CD14-positive monocyte (primary cell): ENCODE results near the gene MYL11. TPM values are rescaled to one million over a fixed set of nuclear protein-coding genes. Genes with fewer than 3 reads are reported as not detected.

Source experiments
- DNase-seq, 3 donors: peaks; one replicate each; pipeline ENCODE4 v3.0.0-alpha.2; 2011 to 2022
- H2AFZ ChIP-seq: 2 replicates; pipeline ENCODE4 v1.6.0; 2012; ENCODE audit warnings: mild to moderate bottlenecking, low read depth, low read length, inconsistent platforms; ENCODE audit not compliant: insufficient read depth, poor library complexity, severe bottlenecking
- H3K27ac ChIP-seq, 2 donors: 1 replicate in 1 of 2; 2 replicates in 1 of 2; pipeline ENCODE4 v1.5.1; 2012 to 2013; ENCODE audit warnings: low read length in 2 of 2, control low read depth in 1 of 2, inconsistent platforms in 1 of 2, low read depth in 1 of 2, mild to moderate bottlenecking in 1 of 2
- H3K27me3 ChIP-seq, 2 donors: one replicate each; pipeline versions ENCODE4 v1.6.0 to v1.6.1; 2011 to 2013; ENCODE audit warnings: low read length in 2 of 2; ENCODE audit not compliant: control insufficient read depth in 2 of 2, insufficient read depth in 2 of 2
- H3K36me3 ChIP-seq, 2 donors: replicated peaks in 1 of 2; 1 replicate in 1 of 2; 2 replicates in 1 of 2; pipeline versions ENCODE4 v1.5.1 to v1.6.1; 2012 to 2013; ENCODE audit warnings: low read length in 2 of 2, control low read depth in 1 of 2, inconsistent platforms in 1 of 2, mild to moderate bottlenecking in 1 of 2; ENCODE audit not compliant: insufficient read depth in 2 of 2, control insufficient read depth in 1 of 2
- H3K4me1 ChIP-seq, 2 donors: 1 replicate in 1 of 2; 2 replicates in 1 of 2; pipeline versions ENCODE4 v1.5.1 to v1.6.1; 2012 to 2013; ENCODE audit warnings: low read length in 2 of 2, control low read depth in 1 of 2, inconsistent platforms in 1 of 2, mild to moderate bottlenecking in 1 of 2, moderate library complexity in 1 of 2; ENCODE audit not compliant: insufficient read depth in 2 of 2, control insufficient read depth in 1 of 2
- H3K4me2 ChIP-seq: replicated peaks from 2 replicates; pipeline ENCODE3; 2012; ENCODE audit warnings: low read length, moderate library complexity, mild to moderate bottlenecking; ENCODE audit not compliant: poor library complexity, severe bottlenecking; ENCODE audit errors: extremely low read depth
- H3K4me3 ChIP-seq, 3 experiments: fragments of 200-600 bp in 1 of 3; sonication (generic) in 1 of 3; replicated peaks in 1 of 3; 1 replicate in 2 of 3; 2 replicates in 1 of 3; pipeline ENCODE4 v1.5.1; 2011 to 2013; ENCODE audit warnings: low read length in 3 of 3, mild to moderate bottlenecking in 3 of 3, control low read depth in 2 of 3, low read depth in 2 of 3, inconsistent platforms in 1 of 3, moderate library complexity in 1 of 3
- H3K79me2 ChIP-seq: 2 replicates; pipeline ENCODE4 v1.6.0; 2012; ENCODE audit warnings: mild to moderate bottlenecking, control low read depth, inconsistent platforms, low read length, moderate library complexity; ENCODE audit not compliant: insufficient read depth
- H3K9ac ChIP-seq: 2 replicates; pipeline ENCODE4 v1.6.0; 2017; ENCODE audit warnings: low read length, mild to moderate bottlenecking; ENCODE audit not compliant: insufficient read depth, poor library complexity, severe bottlenecking
- H3K9me3 ChIP-seq, 2 donors: replicated peaks in 1 of 2; 1 replicate in 1 of 2; 2 replicates in 1 of 2; pipeline versions ENCODE4 v1.5.1 to v1.6.1; 2012 to 2013; ENCODE audit warnings: low read length in 2 of 2, control low read depth in 1 of 2; ENCODE audit not compliant: control insufficient read depth in 1 of 2, insufficient read depth in 1 of 2
- H4K20me1 ChIP-seq: 2 replicates; pipeline ENCODE4 v1.6.0; 2012; ENCODE audit warnings: mild to moderate bottlenecking, low read length, control low read depth, moderate library complexity; ENCODE audit not compliant: insufficient read depth
- H3K27ac Mint-ChIP-seq, 7 donors: one replicate each; pipeline ENCODE4 v1.8.0; 2020; ENCODE audit warnings: mild to moderate bottlenecking in 7 of 7, mixed read lengths in 7 of 7, moderate library complexity in 6 of 7, inconsistent platforms in 2 of 7
- H3K27me3 Mint-ChIP-seq, 3 donors: one replicate each; pipeline ENCODE4 v1.8.0; 2021 to 2022; ENCODE audit warnings: low read depth in 3 of 3, mild to moderate bottlenecking in 3 of 3, mixed read lengths in 3 of 3, moderate library complexity in 3 of 3, inconsistent platforms in 1 of 3
- H3K36me3 Mint-ChIP-seq, 2 donors: one replicate each; pipeline ENCODE4 v1.8.0; 2020; ENCODE audit warnings: mixed read lengths in 2 of 2, inconsistent platforms in 1 of 2, mild to moderate bottlenecking in 1 of 2
- H3K4me1 Mint-ChIP-seq: one replicate; pipeline ENCODE4 v1.8.0; 2020; ENCODE audit warnings: mild to moderate bottlenecking, mixed read lengths
- H3K4me3 Mint-ChIP-seq, 2 donors: one replicate each; pipeline ENCODE4 v1.8.0; 2020; ENCODE audit warnings: mild to moderate bottlenecking in 2 of 2, mixed read lengths in 2 of 2, moderate library complexity in 1 of 2
- H3K9me3 Mint-ChIP-seq, 7 donors: one replicate each; pipeline ENCODE4 v1.8.0; 2020 to 2022; ENCODE audit warnings: mixed read lengths in 7 of 7, mild to moderate bottlenecking in 6 of 7, moderate library complexity in 6 of 7, inconsistent platforms in 2 of 7
- CTCF ChIP-seq: fragments of 200-600 bp; IDR thresholded peaks from one replicate; pipeline ENCODE4 v1.8.0; 2022; ENCODE audit warnings: antibody characterized with exemption, mild to moderate bottlenecking
- WGBS: methylation state at CpG from one replicate; pipeline ENCODE4 v1.1.5; 2013; ENCODE audit warnings: missing lambda C conversion rate; ENCODE audit not compliant: insufficient coverage; 5-methylcytosine and 5-hydroxymethylcytosine counted together
- intact Hi-C, 2 donors: fragments of 100-400 bp; cut with micrococcal nuclease; formaldehyde crosslinking; loops; one replicate each; pipeline versions ENCODE4 v1.15.0 to v1.15.1; 2023
- polyA plus RNA-seq, 3 donors: library from polyadenylated mRNA; depleted of rRNA in 1 of 3; unstranded in 2 of 3; stranded (reverse) in 1 of 3; fragments of 300-500 nt in 2 of 3; fragments of >200 nt in 1 of 3; fragmentation: Illumina TruSeq in 2 of 3; gene quantifications; 1 replicate in 2 of 3; 2 replicates in 1 of 3; pipeline ENCODE4 v1.2.3, GENCODE V29; 2012 to 2021

MYL11 gene
- polyA plus RNA-seq, 3 donors: 1.6 to 1.9 TPM; not detected in 1

- Histone ChIP-seq H2AFZ (peak overlapping the region; percentile 84), H3K4me3 (peak overlapping the region; percentile 64 to 77 (median 74))
These were observed 3.2 kb downstream of the MYL11 start for GRCh38 chr16:30377812-30378235.

More at GRCh38 chr16:30377812-30378235, 3.2 kb downstream of the MYL11 start:
- Histone ChIP-seq H3K9me3 (no peaks in the 10 kb centered on the region), H3K9ac (peak overlapping the region; percentile 99), H3K4me1 (peaks cover 30 to 41% of the 10 kb centered on the region in 2 donors), H3K79me2 (peaks cover 7% of the 10 kb centered on the region), H3K27me3 (peaks cover 0 to 3% of the 10 kb centered on the region in 2 donors), H3K4me2 (peak overlapping the region; percentile 78), H3K27ac (peak overlapping the region; percentile 100), H3K36me3 (no peaks in the 10 kb centered on the region), H4K20me1 (no peaks in the 10 kb centered on the region)
- no peak for TF ChIP-seq CTCF
- Mint-ChIP-seq H3K4me1 (peaks cover 28% of the 10 kb centered on the region), H3K9me3 (no peaks in the 10 kb centered on the region), H3K27me3 (peaks cover 0 to 7% (median 4%) of the 10 kb centered on the region in 3 donors), H3K4me3 (peak overlapping the region; percentile 91 to 94), H3K36me3 (no peaks in the 10 kb centered on the region), H3K27ac (peak overlapping the region; percentile 99 to 100 (median 100))
- under 1% methylated on average over 29 of the region's 39 CpGs for WGBS
- peak; percentile 79 to 89 (median 88) for DNase-seq
- intact Hi-C loops: loop anchor here (1.0 to 10.0 kb wide), 4 partner anchors 8 to 337 kb away; partner anchors contain the start of genes FBRS (in 1 of the 2), PRR14 (in 1 of the 2) and TBC1D10B (in 1 of the 2)
